ENCODE data around the gene TMEM53. TPM values are rescaled to one million over a fixed set of nuclear protein-coding genes. Genes with fewer than 3 reads are reported as not detected.

The TMEM53 gene
- total and polyA plus RNA-seq, 2 donors (not counting 3 experiments of a cell fraction or from before 2014, with no cell fraction given) = 5.3 to 16.5 TPM

- H3K4me3 ChIP-seq (replicated peaks in 1 of 3; ENCODE audit: insufficient read depth in 1 of 3, low read depth in 1 of 3, low read length in 3 of 3) = no peak overlapping the region
- no peaks in the 10 kb centered on the region for H4K20me1 ChIP-seq (replicated peaks; ENCODE audit: control insufficient read depth, extremely low read depth, insufficient read depth, low read length)
- H3K4me1 ChIP-seq (ENCODE audit: control insufficient read depth, extremely low read depth, insufficient read depth, low read length) = peaks cover 20% of the 10 kb centered on the region
- no peak overlapping the region for H3K4me2 ChIP-seq (ENCODE audit: insufficient read depth, low read length)
- FAIRE-seq = no peak
- H3K9me3 ChIP-seq (replicated peaks; ENCODE audit: control insufficient read depth, insufficient read depth, low read length) = no peaks in the 10 kb centered on the region
- no peaks in the 10 kb centered on the region for H3K9me1 ChIP-seq (replicated peaks; ENCODE audit: control insufficient read depth, extremely low read depth, insufficient read depth, low read length)
- CTCF ChIA-PET = interaction anchor here (0.9 kb wide), 1 partner anchor 13 kb away, joined by 3 read pairs; no protein-coding TSS in a partner anchor
- H3K27ac ChIP-seq (ENCODE audit: insufficient read depth, low read depth, low read length) = no peak overlapping the region
- no peaks in the 10 kb centered on the region for H3K36me3 ChIP-seq (ENCODE audit: control insufficient read depth in 2 of 2, extremely low read depth in 1 of 2, insufficient read depth in 2 of 2, low read length in 2 of 2)
- no peak overlapping the region for H2AFZ ChIP-seq (ENCODE audit: low read depth, low read length)
- POLR2A ChIA-PET = no interaction called here
- no peak for TF ChIP-seq EZH2 (IDR thresholded peaks at IDR 0.05; ENCODE audit: borderline replicate concordance, low read depth, low read length, severe bottlenecking)
- TF ChIP-seq FOS (IDR thresholded peaks at IDR 0.05; ENCODE audit: borderline replicate concordance, insufficient read depth, low read length) = no peak
- no peak for TF ChIP-seq POLR2A (IDR thresholded peaks at IDR 0.05; ENCODE audit: low read depth, low read length)
- TF ChIP-seq MYC (IDR thresholded peaks at IDR 0.05; ENCODE audit: low read depth, low read length) = no peak
- TF ChIP-seq MAX (IDR thresholded peaks at IDR 0.05; ENCODE audit: insufficient read depth, insufficient read length) = no peak
- no peak for TF ChIP-seq JUN (IDR thresholded peaks at IDR 0.05; ENCODE audit: borderline replicate concordance, insufficient read depth, insufficient read length, low read depth)
- no TSS peak for BruUV-seq (replicated peaks)
- H3K27me3 ChIP-seq (ENCODE audit: control insufficient read depth in 2 of 2, insufficient read depth in 2 of 2, low read length in 2 of 2) = peaks cover 0 to 4% of the 10 kb centered on the region in 2 experiments
- H3K9ac ChIP-seq (replicated peaks; ENCODE audit: extremely low read depth, insufficient read depth, low read length) = no peak overlapping the region
- intact Hi-C loops (cut with micrococcal nuclease) = no loop called here
- H3K79me2 ChIP-seq (ENCODE audit: control insufficient read depth, insufficient read depth, low read length) = no peaks in the 10 kb centered on the region
- dilution Hi-C loops (cut with MboI; ENCODE audit: extremely low pct_ligation_motif_present, low sequenced_read_pairs) = no loop called here
- no peak for DNase-seq (ENCODE audit: low read depth, low spot score)
These were observed 5.2 kb upstream of the TMEM53 start for GRCh38 chr1:44679468-44679867.

- Histone ChIP-seq H2AFZ (ENCODE audit: low read depth, low read length) (no peak overlapping the region), H3K27ac (ENCODE audit: insufficient read depth, low read depth, low read length) (no peak overlapping the region), H3K9ac (replicated peaks; ENCODE audit: extremely low read depth, insufficient read depth, low read length) (no peak overlapping the region), H3K9me3 (replicated peaks; ENCODE audit: control insufficient read depth, insufficient read depth, low read length) (no peaks in the 10 kb centered on the region), H3K9me1 (replicated peaks; ENCODE audit: control insufficient read depth, extremely low read depth, insufficient read depth, low read length) (no peaks in the 10 kb centered on the region), H3K4me2 (ENCODE audit: insufficient read depth, low read length) (no peak overlapping the region), H3K36me3 (ENCODE audit: control insufficient read depth in 2 of 2, extremely low read depth in 1 of 2, insufficient read depth in 2 of 2, low read length in 2 of 2) (no peaks in the 10 kb centered on the region), H3K27me3 (ENCODE audit: control insufficient read depth in 2 of 2, insufficient read depth in 2 of 2, low read length in 2 of 2) (peaks cover 0 to 4% of the 10 kb centered on the region in 2 experiments), H3K4me3 (replicated peaks in 1 of 3; ENCODE audit: insufficient read depth in 1 of 3, low read depth in 1 of 3, low read length in 3 of 3) (no peak overlapping the region), H4K20me1 (replicated peaks; ENCODE audit: control insufficient read depth, extremely low read depth, insufficient read depth, low read length) (no peaks in the 10 kb centered on the region), H3K79me2 (ENCODE audit: control insufficient read depth, insufficient read depth, low read length) (no peaks in the 10 kb centered on the region), H3K4me1 (ENCODE audit: control insufficient read depth, extremely low read depth, insufficient read depth, low read length) (peaks cover 22% of the 10 kb centered on the region)
- no peak for DNase-seq (ENCODE audit: low read depth, low spot score)
- TF ChIP-seq MYC (IDR thresholded peaks at IDR 0.05; ENCODE audit: low read depth, low read length) (no peak), JUN (IDR thresholded peaks at IDR 0.05; ENCODE audit: borderline replicate concordance, insufficient read depth, insufficient read length, low read depth) (no peak), MAX (IDR thresholded peaks at IDR 0.05; ENCODE audit: insufficient read depth, insufficient read length) (no peak), CTCF (IDR thresholded peaks at IDR 0.05; ENCODE audit: extremely low read depth in 1 of 2, insufficient read depth in 1 of 2, low read depth in 1 of 2, low read length in 2 of 2) (no peak), EZH2 (IDR thresholded peaks at IDR 0.05; ENCODE audit: borderline replicate concordance, low read depth, low read length, severe bottlenecking) (no peak), POLR2AphosphoS5 (IDR thresholded peaks at IDR 0.05; ENCODE audit: insufficient read depth, low read depth, low read length) (no peak), FOS (IDR thresholded peaks at IDR 0.05; ENCODE audit: borderline replicate concordance, insufficient read depth, low read length) (no peak), GATA2 (IDR thresholded peaks at IDR 0.05; ENCODE audit: insufficient read depth, insufficient read length, low read depth, low read length) (no peak), POLR2A (IDR thresholded peaks at IDR 0.05; ENCODE audit: low read depth, low read length) (no peak)
- ChIA-PET POLR2A (no interaction called here), CTCF (no interaction called here)
- dilution Hi-C loops (cut with MboI; ENCODE audit: extremely low pct_ligation_motif_present, low sequenced_read_pairs) (no loop called here), intact Hi-C loops (cut with micrococcal nuclease) (no loop called here)
- BruUV-seq (replicated peaks) = no TSS peak
- FAIRE-seq = no peak
These were observed 4.3 kb upstream of the TMEM53 start for GRCh38 chr1:44678626-44679025.

Data from endothelial cell of umbilical vein (primary cell).